H9 (cell line): ENCODE measurements around the gene GPR156. TPM values are rescaled to one million over a fixed set of nuclear protein-coding genes. Genes with fewer than 3 reads are reported as not detected.

ENCODE experiments used
- DNase-seq: peaks from one replicate; pipeline ENCODE4 v3.0.0-alpha.2; 2017
- H2AFZ ChIP-seq: one replicate; pipeline ENCODE4 v1.6.1; 2013; ENCODE audit warnings: mild to moderate bottlenecking, low read length, control low read depth, moderate library complexity
- H2AK5ac ChIP-seq: 2 replicates; pipeline ENCODE4 v1.6.1; 2013; ENCODE audit warnings: low read length, control low read depth, mixed read lengths; ENCODE audit not compliant: insufficient read length
- H2BK120ac ChIP-seq: one replicate; pipeline ENCODE4 v1.6.1; 2013; ENCODE audit warnings: low read depth, mild to moderate bottlenecking, low read length, control low read depth, inconsistent platforms; ENCODE audit not compliant: poor library complexity, severe bottlenecking
- H2BK12ac ChIP-seq: 2 replicates; pipeline ENCODE4 v1.6.1; 2013; ENCODE audit warnings: low read length, control low read depth, mixed read lengths, low read depth; ENCODE audit not compliant: insufficient read length
- H2BK15ac ChIP-seq: 2 replicates; pipeline ENCODE4 v1.6.1; 2013; ENCODE audit warnings: low read depth, low read length, control low read depth
- H2BK20ac ChIP-seq: one replicate; pipeline ENCODE4 v1.6.1; 2013; ENCODE audit warnings: low read depth, mild to moderate bottlenecking, low read length, control low read depth, inconsistent platforms; ENCODE audit not compliant: poor library complexity, severe bottlenecking
- H2BK5ac ChIP-seq: 2 replicates; pipeline ENCODE4 v1.6.1; 2013; ENCODE audit warnings: low read length, control low read depth, mixed read lengths; ENCODE audit not compliant: insufficient read length
- H3K14ac ChIP-seq: 2 replicates; pipeline ENCODE4 v1.6.1; 2013; ENCODE audit warnings: low read length, control low read depth; ENCODE audit not compliant: insufficient read depth
- H3K18ac ChIP-seq: 2 replicates; pipeline ENCODE4 v1.6.1; 2013; ENCODE audit warnings: low read depth, mild to moderate bottlenecking, mixed read lengths, low read length, control low read depth; ENCODE audit not compliant: insufficient read length
- H3K23ac ChIP-seq: 2 replicates; pipeline ENCODE4 v1.6.1; 2013; ENCODE audit warnings: low read length, control low read depth, mixed read lengths, low read depth; ENCODE audit not compliant: insufficient read length
- H3K23me2 ChIP-seq: 2 replicates; pipeline ENCODE4 v1.6.1; 2013; ENCODE audit warnings: low read depth, mild to moderate bottlenecking, mixed read lengths, low read length, control low read depth; ENCODE audit not compliant: insufficient read length, poor library complexity, severe bottlenecking
- H3K27ac ChIP-seq: 2 replicates; pipeline ENCODE4 v1.5.1; 2013; ENCODE audit warnings: low read length, control low read depth, mixed read lengths, low read depth; ENCODE audit not compliant: insufficient read length
- H3K27me3 ChIP-seq: 2 replicates; pipeline ENCODE4 v1.6.1; 2013; ENCODE audit warnings: low read length, control low read depth, inconsistent platforms; ENCODE audit not compliant: insufficient read depth
- H3K4ac ChIP-seq: 2 replicates; pipeline ENCODE4 v1.6.1; 2013; ENCODE audit warnings: low read depth, mild to moderate bottlenecking, control low read depth, inconsistent platforms, low read length, moderate library complexity
- H3K4me1 ChIP-seq: 2 replicates; pipeline ENCODE4 v1.6.1; 2013; ENCODE audit warnings: low read length, control low read depth, inconsistent platforms; ENCODE audit not compliant: insufficient read depth
- H3K4me2 ChIP-seq: 2 replicates; pipeline ENCODE4 v1.6.1; 2013; ENCODE audit warnings: low read length, control low read depth, mixed read lengths; ENCODE audit not compliant: insufficient read length, insufficient read depth
- H3K56ac ChIP-seq: 2 replicates; pipeline ENCODE4 v1.6.1; 2013; ENCODE audit warnings: low read depth, mild to moderate bottlenecking, mixed read lengths, low read length, control low read depth; ENCODE audit not compliant: insufficient read length
- H3K79me1 ChIP-seq: 2 replicates; pipeline ENCODE4 v1.6.1; 2013; ENCODE audit warnings: low read depth, mild to moderate bottlenecking, moderate library complexity, low read length, control low read depth, inconsistent platforms; ENCODE audit not compliant: insufficient read depth, poor library complexity, severe bottlenecking
- H3K79me2 ChIP-seq: 2 replicates; pipeline ENCODE4 v1.6.1; 2013; ENCODE audit warnings: low read length, control low read depth, inconsistent platforms; ENCODE audit not compliant: insufficient read depth
- H3K9ac ChIP-seq: 2 replicates; pipeline ENCODE4 v1.6.1; 2013; ENCODE audit warnings: low read length, control low read depth, mixed read lengths; ENCODE audit not compliant: insufficient read length; ENCODE audit errors: extremely low read depth
- H3K9me3 ChIP-seq: one replicate; pipeline ENCODE4 v1.6.1; 2013; ENCODE audit warnings: low read depth, low read length, inconsistent platforms; ENCODE audit not compliant: control insufficient read depth
- H3T11ph ChIP-seq: one replicate; pipeline ENCODE4 v1.6.1; 2013; ENCODE audit warnings: mild to moderate bottlenecking, low read length, control low read depth, inconsistent platforms
- H4K20me1 ChIP-seq: one replicate; pipeline ENCODE4 v1.6.1; 2013; ENCODE audit not compliant: control insufficient read depth, insufficient read length, insufficient read depth
- H4K5ac ChIP-seq: 2 replicates; pipeline ENCODE4 v1.6.1; 2013; ENCODE audit warnings: low read depth, mild to moderate bottlenecking, mixed read lengths, low read length, control low read depth; ENCODE audit not compliant: insufficient read length
- H4K8ac ChIP-seq: replicated peaks from 2 replicates; pipeline ENCODE4 v1.6.1; 2013; ENCODE audit warnings: low read length, control low read depth, mixed read lengths, low read depth; ENCODE audit not compliant: insufficient read length
- H4K91ac ChIP-seq: 2 replicates; pipeline ENCODE4 v1.6.1; 2013; ENCODE audit warnings: low read depth, mild to moderate bottlenecking, moderate library complexity, mixed read lengths, low read length, control low read depth; ENCODE audit not compliant: insufficient read length
- H3K27ac Mint-ChIP-seq, 3 experiments: 2 replicates in 2 of 3; 3 replicates in 1 of 3; pipeline ENCODE4 v1.8.0; 2020 to 2021; ENCODE audit warnings: mixed read lengths in 3 of 3, mild to moderate bottlenecking in 1 of 3, moderate library complexity in 1 of 3
- H3K27me3 Mint-ChIP-seq: 2 replicates; pipeline ENCODE4 v1.8.0; 2021; ENCODE audit warnings: low read depth, mild to moderate bottlenecking, moderate library complexity, mixed read lengths
- H3K36me3 Mint-ChIP-seq, 3 experiments: 2 replicates in 2 of 3; 3 replicates in 1 of 3; pipeline ENCODE4 v1.8.0; 2020 to 2021; ENCODE audit warnings: low read depth in 3 of 3, mixed read lengths in 3 of 3; ENCODE audit not compliant: insufficient read depth in 1 of 3
- H3K4me1 Mint-ChIP-seq, 2 experiments: 2 replicates each; pipeline ENCODE4 v1.8.0; 2020; ENCODE audit warnings: mixed read lengths in 2 of 2
- H3K4me3 Mint-ChIP-seq, 2 experiments: 2 replicates in 1 of 2; 3 replicates in 1 of 2; pipeline ENCODE4 v1.8.0; 2020 to 2021; ENCODE audit warnings: mild to moderate bottlenecking in 2 of 2, mixed read lengths in 2 of 2, moderate library complexity in 1 of 2
- H3K9me3 Mint-ChIP-seq, 2 experiments: 2 replicates in 1 of 2; 3 replicates in 1 of 2; pipeline ENCODE4 v1.8.0; 2020; ENCODE audit warnings: mild to moderate bottlenecking in 2 of 2, mixed read lengths in 2 of 2, moderate library complexity in 1 of 2
- WGBS: extraction: QIAGEN DNeasy Blood & Tissue Kit; methylation state at CpG from one replicate; pipeline ENCODE4 v1.1.7; 2013; ENCODE audit warnings: missing lambda C conversion rate, low lambda C conversion rate, mixed read lengths; ENCODE audit not compliant: insufficient read length; ENCODE audit errors: extremely low coverage; 5-methylcytosine and 5-hydroxymethylcytosine counted together
- total RNA-seq: library from RNA; stranded (reverse); gene quantifications from 2 replicates; pipeline ENCODE4 v1.2.1, GENCODE V29; 2021
- TF ChIP-seq, protein P1 (sequence below): fragments of 200-600 bp; sonication (generic); conservative IDR thresholded peaks from 3 replicates; pipeline ENCODE4 v1.8.0; 2021; ENCODE audit warnings: antibody characterized with exemption, mild to moderate bottlenecking

The GPR156 gene
- total RNA-seq, 1 experiment from 2014 or later = 1.8 TPM

DNA sequence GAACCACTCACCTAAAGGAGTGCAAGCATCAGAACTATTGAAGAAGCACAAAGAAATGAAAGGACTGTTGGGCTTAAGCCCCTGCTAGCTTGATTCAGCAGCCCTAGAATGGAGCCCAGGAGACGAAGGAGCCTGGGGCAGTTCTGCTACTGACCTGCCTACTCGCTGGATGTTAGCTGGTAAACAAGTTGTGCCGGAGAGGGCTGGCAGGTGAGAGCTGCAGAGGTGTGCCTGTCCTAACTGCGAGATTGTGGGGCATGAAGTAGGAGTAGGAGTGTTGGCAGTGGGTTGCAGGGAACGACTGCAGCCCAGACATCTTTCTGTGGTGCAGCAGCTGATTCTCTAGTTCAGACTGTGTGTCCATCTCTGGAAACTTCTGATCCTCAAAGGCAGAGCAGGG lies 115.6 kb downstream of the GPR156 start:
- Histone ChIP-seq H2BK120ac (no peak overlapping the region), H3K79me2 (no peaks in the 10 kb centered on the region), H2AFZ (no peak overlapping the region), H3K27ac (no peak overlapping the region), H2BK12ac (no peak overlapping the region), H3K56ac (no peak overlapping the region), H4K8ac (no peak overlapping the region), H3K4me2 (no peak overlapping the region), H4K91ac (no peak overlapping the region), H3K4me1 (no peaks in the 10 kb centered on the region), H3K79me1 (no peaks in the 10 kb centered on the region), H4K20me1 (no peaks in the 10 kb centered on the region), H3K23me2 (no peaks in the 10 kb centered on the region), H3K9ac (no peak overlapping the region), H3K14ac (no peak overlapping the region), H3K18ac (no peak overlapping the region), H2AK5ac (no peak overlapping the region), H2BK20ac (no peak overlapping the region), H4K5ac (no peak overlapping the region), H3K27me3 (no peaks in the 10 kb centered on the region), H3K4ac (no peak overlapping the region), H3K9me3 (no peaks in the 10 kb centered on the region), H2BK5ac (no peak overlapping the region), H2BK15ac (no peak overlapping the region), H3T11ph (no peak overlapping the region), H3K23ac (no peak overlapping the region)
- DNase-seq = no peak
- WGBS = no CpG with 5 or more reads among the region's 5 CpGs
- Mint-ChIP-seq H3K36me3 (no peaks in the 10 kb centered on the region), H3K4me1 (no peaks in the 10 kb centered on the region), H3K27ac (peak overlapping the region in 1 of 3 experiments; percentile 44; a peak in 1 of 7 replicates), H3K4me3 (no peak overlapping the region), H3K27me3 (no peaks in the 10 kb centered on the region), H3K9me3 (no peaks in the 10 kb centered on the region)
- TF ChIP-seq, protein P1, sequence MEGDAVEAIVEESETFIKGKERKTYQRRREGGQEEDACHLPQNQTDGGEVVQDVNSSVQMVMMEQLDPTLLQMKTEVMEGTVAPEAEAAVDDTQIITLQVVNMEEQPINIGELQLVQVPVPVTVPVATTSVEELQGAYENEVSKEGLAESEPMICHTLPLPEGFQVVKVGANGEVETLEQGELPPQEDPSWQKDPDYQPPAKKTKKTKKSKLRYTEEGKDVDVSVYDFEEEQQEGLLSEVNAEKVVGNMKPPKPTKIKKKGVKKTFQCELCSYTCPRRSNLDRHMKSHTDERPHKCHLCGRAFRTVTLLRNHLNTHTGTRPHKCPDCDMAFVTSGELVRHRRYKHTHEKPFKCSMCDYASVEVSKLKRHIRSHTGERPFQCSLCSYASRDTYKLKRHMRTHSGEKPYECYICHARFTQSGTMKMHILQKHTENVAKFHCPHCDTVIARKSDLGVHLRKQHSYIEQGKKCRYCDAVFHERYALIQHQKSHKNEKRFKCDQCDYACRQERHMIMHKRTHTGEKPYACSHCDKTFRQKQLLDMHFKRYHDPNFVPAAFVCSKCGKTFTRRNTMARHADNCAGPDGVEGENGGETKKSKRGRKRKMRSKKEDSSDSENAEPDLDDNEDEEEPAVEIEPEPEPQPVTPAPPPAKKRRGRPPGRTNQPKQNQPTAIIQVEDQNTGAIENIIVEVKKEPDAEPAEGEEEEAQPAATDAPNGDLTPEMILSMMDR = no peak
